Measurements from ENCODE around the gene SOX6.

GRCh38 chr11:16367252-16367651, 10.9 kb upstream of the SOX6 start:
- TF ChIP-seq CTCF (IDR thresholded peaks at IDR 0.05): no peak
- TF ChIP-seq POLR2AphosphoS5 (IDR thresholded peaks at IDR 0.05; ENCODE audit: insufficient read depth in 1 of 2, low read depth in 1 of 2): no peak

All from vagina (tissue), 2 donors.